Measurements from ENCODE around the gene KLF8. TPM values are rescaled to one million over a fixed set of nuclear protein-coding genes. Genes with fewer than 3 reads are reported as not detected.
A peak's percentile ranks its signal among the peaks of the same experiment; 100 is the strongest.

Gene KLF8
- total RNA-seq, 2 experiments from 2014 or later = 0.76 to 1.2 TPM

GRCh38 chrX:56233100-56233499, 944 bp downstream of the KLF8 start:
- Mint-ChIP-seq H3K4me1 (ENCODE audit: low read depth) (peaks cover 6% of the 10 kb centered on the region), H3K4me3 (peak overlapping the region; percentile 67), H3K36me3 (ENCODE audit: low read depth) (no peaks in the 10 kb centered on the region), H3K27me3 (peaks cover 8% of the 10 kb centered on the region), H3K9me3 (no peaks in the 10 kb centered on the region), H3K27ac (no peak overlapping the region)
- DNase-seq (no peak), ATAC-seq (no peak)
- CTCF ChIA-PET = interaction anchor here (1.9 kb wide), 1 partner anchor 16 kb away, joined by 6 read pairs; no protein-coding TSS in a partner anchor
- POLR2A ChIA-PET = no interaction called here
- intact Hi-C loops (cut with micrococcal nuclease) = no loop called here
- TF ChIP-seq, protein P1, sequence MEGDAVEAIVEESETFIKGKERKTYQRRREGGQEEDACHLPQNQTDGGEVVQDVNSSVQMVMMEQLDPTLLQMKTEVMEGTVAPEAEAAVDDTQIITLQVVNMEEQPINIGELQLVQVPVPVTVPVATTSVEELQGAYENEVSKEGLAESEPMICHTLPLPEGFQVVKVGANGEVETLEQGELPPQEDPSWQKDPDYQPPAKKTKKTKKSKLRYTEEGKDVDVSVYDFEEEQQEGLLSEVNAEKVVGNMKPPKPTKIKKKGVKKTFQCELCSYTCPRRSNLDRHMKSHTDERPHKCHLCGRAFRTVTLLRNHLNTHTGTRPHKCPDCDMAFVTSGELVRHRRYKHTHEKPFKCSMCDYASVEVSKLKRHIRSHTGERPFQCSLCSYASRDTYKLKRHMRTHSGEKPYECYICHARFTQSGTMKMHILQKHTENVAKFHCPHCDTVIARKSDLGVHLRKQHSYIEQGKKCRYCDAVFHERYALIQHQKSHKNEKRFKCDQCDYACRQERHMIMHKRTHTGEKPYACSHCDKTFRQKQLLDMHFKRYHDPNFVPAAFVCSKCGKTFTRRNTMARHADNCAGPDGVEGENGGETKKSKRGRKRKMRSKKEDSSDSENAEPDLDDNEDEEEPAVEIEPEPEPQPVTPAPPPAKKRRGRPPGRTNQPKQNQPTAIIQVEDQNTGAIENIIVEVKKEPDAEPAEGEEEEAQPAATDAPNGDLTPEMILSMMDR (IDR thresholded peaks at IDR 0.05) = no peak

DNA sequence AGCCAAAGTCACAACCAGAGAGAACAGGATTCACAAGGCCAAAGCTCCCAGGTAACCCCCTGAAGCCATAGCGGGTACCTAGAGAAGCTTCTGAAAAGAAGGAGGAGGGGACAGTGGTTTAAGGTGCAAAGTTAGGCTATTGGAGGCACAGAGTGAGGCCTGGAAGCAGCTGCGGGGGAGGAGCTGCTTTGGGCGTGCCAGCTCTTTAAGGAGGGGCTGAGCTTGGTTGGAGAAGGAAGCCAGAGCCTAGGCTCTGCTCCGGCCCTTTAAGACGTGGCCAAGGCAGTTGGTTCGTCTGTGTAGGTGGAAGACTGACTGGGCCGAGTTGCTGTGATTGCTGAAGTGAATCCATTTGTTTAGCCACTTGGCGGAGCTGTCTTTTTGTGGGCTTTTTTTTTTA, 1.5 kb downstream of the KLF8 start:
- ATAC-seq (peak; percentile 33), DNase-seq (peak; percentile 19)
- Mint-ChIP-seq H3K27me3 (peaks cover 8% of the 10 kb centered on the region), H3K27ac (no peak overlapping the region), H3K4me3 (no peak overlapping the region), H3K4me1 (ENCODE audit: low read depth) (peaks cover 6% of the 10 kb centered on the region), H3K36me3 (ENCODE audit: low read depth) (no peaks in the 10 kb centered on the region), H3K9me3 (no peaks in the 10 kb centered on the region)
- CTCF ChIA-PET = interaction anchor here (1.9 kb wide), 1 partner anchor 15 kb away, joined by 6 read pairs; no protein-coding TSS in a partner anchor
- intact Hi-C loops (cut with micrococcal nuclease) = no loop called here
- TF ChIP-seq, protein P1 (IDR thresholded peaks at IDR 0.05) = no peak
- POLR2A ChIA-PET = no interaction called here

DNA sequence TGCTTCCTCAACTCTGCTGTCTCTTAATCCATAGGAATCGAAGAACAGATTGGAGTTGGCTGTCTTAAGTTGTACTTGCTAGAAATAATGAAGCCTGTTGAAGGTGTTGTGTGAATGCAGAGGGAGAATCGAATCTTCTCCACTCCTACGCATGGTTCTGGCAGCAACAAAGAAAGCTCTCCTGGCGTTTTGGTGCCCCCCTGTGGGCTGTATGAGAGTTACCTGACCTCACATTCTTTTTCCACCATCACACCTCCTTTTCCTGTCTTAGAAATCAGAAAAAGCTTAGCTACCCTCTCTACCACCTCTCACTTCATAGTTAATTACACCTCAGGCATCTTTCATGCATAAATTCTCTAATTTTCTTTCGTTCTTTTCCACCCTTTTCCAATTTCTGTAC, 16.3 kb downstream of the KLF8 start:
- ATAC-seq (peak; percentile 64), DNase-seq (peak; percentile 69)
- Mint-ChIP-seq H3K36me3 (ENCODE audit: low read depth) (no peaks in the 10 kb centered on the region), H3K27me3 (no peaks in the 10 kb centered on the region), H3K4me1 (ENCODE audit: low read depth) (peaks cover 3% of the 10 kb centered on the region), H3K27ac (no peak overlapping the region), H3K9me3 (no peaks in the 10 kb centered on the region), H3K4me3 (no peak overlapping the region)
- intact Hi-C loops (cut with micrococcal nuclease) = no loop called here
- TF ChIP-seq, protein P1 (IDR thresholded peaks at IDR 0.05) = peak; percentile 66
- ChIA-PET POLR2A (no interaction called here), CTCF (interaction anchor here (0.6 to 3.7 kb wide), 16 partner anchors 9 to 1356 kb away, joined by 3 to 14 read pairs (median 3); no protein-coding TSS in a partner anchor)

GRCh38 chrX:56253832-56254703, 21.9 kb downstream of the KLF8 start:
- Mint-ChIP-seq H3K4me3 (no peak overlapping the region), H3K27me3 (no peaks in the 10 kb centered on the region), H3K27ac (no peak overlapping the region), H3K36me3 (ENCODE audit: low read depth) (no peaks in the 10 kb centered on the region), H3K9me3 (no peaks in the 10 kb centered on the region), H3K4me1 (ENCODE audit: low read depth) (no peaks in the 10 kb centered on the region)
- ChIA-PET CTCF (no interaction called here), POLR2A (no interaction called here)
- no peak for DNase-seq
- intact Hi-C loops (cut with micrococcal nuclease) = no loop called here
- TF ChIP-seq, protein P1 (IDR thresholded peaks at IDR 0.05) = no peak
- no peak for ATAC-seq

DNA sequence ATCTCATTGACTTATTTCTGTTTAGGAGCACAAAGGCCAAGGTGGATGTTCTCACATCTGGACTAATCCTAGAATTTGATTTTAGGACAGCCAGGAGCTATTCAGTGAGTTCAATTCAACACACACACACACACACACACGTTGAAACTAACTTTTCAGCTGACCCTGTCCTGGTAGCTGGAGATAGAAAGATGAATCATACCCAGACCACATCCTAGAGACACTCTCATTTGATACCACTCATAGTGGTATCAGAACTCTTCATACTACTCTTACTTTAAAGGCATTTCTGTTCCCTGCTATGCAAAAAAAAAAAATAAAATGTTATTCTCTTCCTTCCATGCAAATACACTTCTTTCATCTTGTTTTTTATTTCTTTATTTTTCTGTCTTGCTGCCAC, 36.7 kb downstream of the KLF8 start:
- Mint-ChIP-seq H3K4me1 (ENCODE audit: low read depth) (peaks cover 10% of the 10 kb centered on the region), H3K27ac (no peak overlapping the region), H3K9me3 (no peaks in the 10 kb centered on the region), H3K27me3 (no peaks in the 10 kb centered on the region), H3K36me3 (ENCODE audit: low read depth) (no peaks in the 10 kb centered on the region), H3K4me3 (no peak overlapping the region)
- intact Hi-C loops (cut with micrococcal nuclease) = no loop called here
- TF ChIP-seq, protein P1 (IDR thresholded peaks at IDR 0.05) = no peak
- ATAC-seq (peak; percentile 77), DNase-seq (no peak)
- ChIA-PET POLR2A (no interaction called here), CTCF (interaction anchor here (1.5 kb wide), 1 partner anchor 20 kb away, joined by 4 read pairs; no protein-coding TSS in a partner anchor)

Measured in activated CD8-positive, alpha-beta T cell treated with anti-CD3 and anti-CD28 coated beads for 36 hours (primary cell).